Right atrium auricular region (tissue), 2 donors: ENCODE results near the gene TBC1D7. TPM values are rescaled to one million over a fixed set of nuclear protein-coding genes. Genes with fewer than 3 reads are reported as not detected.
A peak's percentile ranks its signal among the peaks of the same experiment; 100 is the strongest.

ENCODE experiments used
- DNase-seq: peaks from one replicate; pipeline ENCODE4 v3.0.0-alpha.2; 2019; ENCODE audit warnings: low spot score
- H3K27ac ChIP-seq, 2 donors: fragments of 200-600 bp; sonication (generic); 1 replicate in 1 of 2; 2 replicates in 1 of 2; pipeline ENCODE4 v1.5.1; 2016 to 2019
- H3K27me3 ChIP-seq, 2 donors: fragments of 200-600 bp; sonication (generic); one replicate each; pipeline versions ENCODE4 v1.5.1 to v1.6.0; 2017 to 2019
- H3K36me3 ChIP-seq: fragments of 200-600 bp; sonication (generic); one replicate; pipeline ENCODE4 v1.5.1; 2016
- H3K4me1 ChIP-seq, 2 donors: fragments of 200-600 bp; sonication (generic); one replicate each; pipeline versions ENCODE4 v1.5.1 to v1.6.0; 2017 to 2019
- H3K4me3 ChIP-seq, 2 donors: fragments of 200-600 bp; sonication (generic); 1 replicate in 1 of 2; 2 replicates in 1 of 2; pipeline ENCODE4 v1.5.1; 2017 to 2019; ENCODE audit warnings: mild to moderate bottlenecking in 1 of 2, moderate library complexity in 1 of 2
- H3K9me3 ChIP-seq, 2 donors: fragments of 200-600 bp; sonication (generic); one replicate each; pipeline ENCODE4 v1.5.1; 2019
- total RNA-seq, 2 donors: library from RNA; depleted of rRNA; stranded (reverse); fragments of >200 nt; gene quantifications; one replicate each; pipeline ENCODE4 v1.1.0, GENCODE V29; 2016
- TF ChIP-seq, protein P1 (sequence below), 2 donors: fragments of 200-600 bp; sonication (generic); IDR thresholded peaks; one replicate each; pipeline ENCODE4 v1.5.1; 2019; ENCODE audit warnings: antibody characterized with exemption in 2 of 2

Gene TBC1D7
- total RNA-seq = 10 to 100 TPM; 15.0 to 27.0 TPM

DNA sequence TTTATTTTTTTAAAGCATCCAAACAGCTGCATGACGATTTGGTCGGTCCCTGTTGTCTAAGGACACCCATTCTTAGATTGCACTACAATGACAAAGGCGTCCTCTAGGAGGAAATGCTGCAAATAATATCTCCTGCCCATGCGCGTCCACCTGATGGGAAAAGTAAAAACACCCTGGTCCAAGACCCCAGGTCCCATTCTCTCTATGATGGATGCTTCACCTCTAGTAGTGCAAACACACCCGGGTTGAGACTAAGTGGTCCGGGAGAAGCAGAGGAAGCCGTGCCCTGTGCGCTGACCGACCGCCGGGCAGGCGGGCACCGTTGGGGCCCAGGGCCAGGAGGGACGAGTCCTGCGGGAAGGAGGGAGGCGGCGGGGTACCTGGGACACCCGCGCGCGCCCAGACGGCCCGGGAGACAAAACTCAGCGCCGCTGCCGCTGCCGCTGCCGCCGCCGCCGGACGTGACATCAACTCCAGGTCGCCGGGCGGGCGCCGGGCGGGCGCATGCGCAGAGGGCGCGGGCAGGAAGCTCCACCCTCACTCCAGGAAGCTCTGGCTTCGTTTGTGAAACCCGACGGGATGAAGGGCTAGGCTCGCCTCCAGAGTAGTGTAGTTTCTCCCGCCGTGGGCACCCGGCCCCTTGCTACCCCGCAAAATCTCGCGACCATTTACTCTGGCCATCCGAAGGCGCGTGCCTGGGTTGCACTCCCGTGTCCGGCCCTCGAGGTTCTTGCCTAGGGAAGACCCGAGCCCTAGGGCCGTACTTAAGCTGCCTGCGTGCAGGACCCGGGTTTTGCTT is at the start of gene TBC1D7:
Gene TBC1D7 (minus strand): TSS at position 462 of the 799 bp plus-strand sequence. CDS start 1,639 bp downstream, outside the sequence.
- DNase-seq = peak; percentile 94
- TF ChIP-seq, protein P1, sequence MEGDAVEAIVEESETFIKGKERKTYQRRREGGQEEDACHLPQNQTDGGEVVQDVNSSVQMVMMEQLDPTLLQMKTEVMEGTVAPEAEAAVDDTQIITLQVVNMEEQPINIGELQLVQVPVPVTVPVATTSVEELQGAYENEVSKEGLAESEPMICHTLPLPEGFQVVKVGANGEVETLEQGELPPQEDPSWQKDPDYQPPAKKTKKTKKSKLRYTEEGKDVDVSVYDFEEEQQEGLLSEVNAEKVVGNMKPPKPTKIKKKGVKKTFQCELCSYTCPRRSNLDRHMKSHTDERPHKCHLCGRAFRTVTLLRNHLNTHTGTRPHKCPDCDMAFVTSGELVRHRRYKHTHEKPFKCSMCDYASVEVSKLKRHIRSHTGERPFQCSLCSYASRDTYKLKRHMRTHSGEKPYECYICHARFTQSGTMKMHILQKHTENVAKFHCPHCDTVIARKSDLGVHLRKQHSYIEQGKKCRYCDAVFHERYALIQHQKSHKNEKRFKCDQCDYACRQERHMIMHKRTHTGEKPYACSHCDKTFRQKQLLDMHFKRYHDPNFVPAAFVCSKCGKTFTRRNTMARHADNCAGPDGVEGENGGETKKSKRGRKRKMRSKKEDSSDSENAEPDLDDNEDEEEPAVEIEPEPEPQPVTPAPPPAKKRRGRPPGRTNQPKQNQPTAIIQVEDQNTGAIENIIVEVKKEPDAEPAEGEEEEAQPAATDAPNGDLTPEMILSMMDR (IDR thresholded peaks at IDR 0.05) = no peak
- H3K27ac ChIP-seq = peak within 1 kb of the TSS; percentile 87 to 89
- peaks cover 23% of the 10 kb centered on the region for H3K36me3 ChIP-seq
- H3K4me1 ChIP-seq = peaks cover 0 to 19% of the 10 kb centered on the region in 2 donors
- no peaks in the 10 kb centered on the region for H3K9me3 ChIP-seq
- no peaks in the 10 kb centered on the region for H3K27me3 ChIP-seq
- H3K4me3 ChIP-seq = peak within 1 kb of the TSS; percentile 66 to 73

DNA sequence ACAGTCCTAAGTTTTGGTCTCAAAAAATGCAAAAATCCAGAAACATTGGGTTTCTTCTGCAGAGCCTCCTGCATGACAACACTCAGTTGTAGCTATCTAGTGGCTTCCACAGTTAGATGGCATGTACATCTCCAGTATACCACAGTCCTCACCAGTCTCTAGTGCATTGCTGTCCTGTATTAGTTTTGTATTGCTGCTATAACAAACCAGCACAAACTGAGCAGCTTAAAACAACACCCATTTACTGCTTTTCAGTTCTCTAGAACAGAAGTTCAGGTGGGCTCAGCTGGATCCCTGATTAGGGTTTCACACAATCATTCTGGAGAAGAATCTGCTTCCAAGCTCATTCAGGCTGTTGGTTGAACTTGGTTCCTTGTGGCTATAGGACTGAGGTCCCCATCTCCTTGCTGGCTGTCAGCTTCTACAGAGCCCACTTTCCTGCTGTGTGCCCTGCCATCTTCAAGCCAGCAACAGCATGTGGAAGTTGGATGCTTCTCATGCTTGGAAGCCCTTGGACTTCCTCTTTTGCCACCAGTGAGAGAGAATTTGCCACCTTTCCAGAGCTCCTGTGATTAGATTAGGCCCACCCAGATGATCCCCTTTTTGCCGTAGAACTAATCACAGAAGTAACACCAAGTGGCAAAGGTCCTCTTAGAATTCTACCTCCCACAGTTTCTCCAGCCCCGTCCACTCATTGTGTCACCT is 48.9 kb upstream of the TBC1D7 start:
- Histone ChIP-seq H3K27me3 (no peaks in the 10 kb centered on the region), H3K27ac (no peak overlapping the region), H3K36me3 (peaks cover 12% of the 10 kb centered on the region), H3K4me1 (peaks cover 0 to 61% of the 10 kb centered on the region in 2 donors), H3K4me3 (no peak overlapping the region), H3K9me3 (no peaks in the 10 kb centered on the region)
- DNase-seq = no peak
- TF ChIP-seq, protein P1 (IDR thresholded peaks at IDR 0.05) = no peak

DNA sequence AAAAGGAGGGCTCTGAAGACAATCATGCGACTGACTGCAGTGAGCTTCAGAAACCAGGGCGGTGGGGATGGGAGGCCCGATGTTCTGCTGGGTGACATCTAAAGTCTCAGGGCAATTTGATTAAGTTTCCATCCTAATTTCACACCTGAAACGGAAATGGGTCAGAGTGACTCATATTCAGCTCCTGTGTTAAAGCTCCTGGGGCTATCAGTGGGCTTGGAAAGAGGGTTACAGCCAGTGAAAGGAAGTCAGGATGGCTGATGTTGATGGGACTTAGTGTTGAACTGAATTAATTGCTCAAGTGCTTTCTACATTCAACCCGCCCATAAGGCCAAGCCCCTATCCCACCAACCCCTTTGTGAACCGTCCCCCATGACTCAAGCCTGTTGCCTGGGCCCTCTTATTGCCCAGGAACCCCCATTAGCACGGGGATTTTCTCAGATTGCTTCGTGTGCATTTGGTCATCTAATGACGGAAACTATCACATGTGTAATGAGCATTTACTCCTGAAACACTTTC is 47.1 kb upstream of the TBC1D7 start:
- H3K36me3 ChIP-seq = peaks cover 12% of the 10 kb centered on the region
- no peak overlapping the region for H3K27ac ChIP-seq
- peaks cover 0 to 60% of the 10 kb centered on the region in 2 donors for H3K4me1 ChIP-seq
- no peak for DNase-seq
- no peak overlapping the region for H3K4me3 ChIP-seq
- TF ChIP-seq, protein P1 (IDR thresholded peaks at IDR 0.05) = no peak
- H3K27me3 ChIP-seq = no peaks in the 10 kb centered on the region
- no peaks in the 10 kb centered on the region for H3K9me3 ChIP-seq

DNA sequence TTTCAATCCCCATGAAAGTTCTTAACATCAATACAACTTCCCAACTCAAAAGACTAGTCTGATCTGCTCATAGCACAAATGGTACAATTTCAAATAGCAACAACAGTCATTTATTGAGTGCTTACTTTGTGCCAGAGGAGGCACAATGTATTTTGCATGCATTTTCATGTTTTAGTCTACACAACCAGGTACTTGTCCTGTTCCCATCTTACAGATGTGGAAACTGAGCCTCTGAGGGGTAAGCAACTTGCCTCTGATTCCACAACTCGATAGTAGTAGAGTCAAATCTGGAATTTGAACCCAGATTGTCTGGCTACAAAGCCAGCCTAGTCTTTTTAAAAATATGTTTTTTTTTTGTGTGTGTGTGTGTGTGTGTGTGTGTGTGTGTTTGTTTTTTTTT is 45.6 kb upstream of the TBC1D7 start:
- H3K4me3 ChIP-seq = no peak overlapping the region
- DNase-seq = no peak
- H3K4me1 ChIP-seq = peaks cover 0 to 52% of the 10 kb centered on the region in 2 donors
- TF ChIP-seq, protein P1 (IDR thresholded peaks at IDR 0.05) = no peak
- no peaks in the 10 kb centered on the region for H3K9me3 ChIP-seq
- H3K27ac ChIP-seq = peak overlapping the region; percentile 54 to 58
- H3K36me3 ChIP-seq = peaks cover 12% of the 10 kb centered on the region
- no peaks in the 10 kb centered on the region for H3K27me3 ChIP-seq

DNA sequence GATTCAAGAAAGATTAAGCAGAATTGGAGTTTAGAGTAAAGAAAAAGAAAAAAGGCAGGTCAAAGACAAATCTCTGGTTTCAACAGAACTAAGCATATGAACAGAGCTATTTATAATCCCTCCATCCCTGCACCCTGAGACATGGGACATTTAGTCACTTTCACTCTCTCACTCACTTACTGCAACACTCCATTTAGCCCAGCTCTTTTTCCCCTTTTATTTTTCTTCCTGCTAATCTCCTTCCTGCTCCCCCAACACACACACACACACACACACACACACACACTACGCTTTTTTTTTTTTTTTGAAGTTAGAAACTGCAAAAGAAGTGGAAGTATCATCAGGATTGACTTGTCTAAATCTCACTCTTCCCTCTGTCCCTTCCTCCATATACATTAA is 45.1 kb upstream of the TBC1D7 start:
- Histone ChIP-seq H3K4me3 (no peak overlapping the region), H3K27me3 (no peaks in the 10 kb centered on the region), H3K9me3 (no peaks in the 10 kb centered on the region), H3K27ac (peak overlapping the region; percentile 54 to 58), H3K36me3 (peaks cover 12% of the 10 kb centered on the region), H3K4me1 (peaks cover 0 to 52% of the 10 kb centered on the region in 2 donors)
- TF ChIP-seq, protein P1 (IDR thresholded peaks at IDR 0.05) = no peak
- DNase-seq = no peak
